Medulla oblongata (tissue), 1 donor: ENCODE measurements around the gene NOS1AP.
A peak's percentile ranks its signal among the peaks of the same experiment; 100 is the strongest.

Source experiments
- DNase-seq: peaks from one replicate; pipeline ENCODE4 v3.0.0-alpha.2; 2015; ENCODE audit errors: extremely low spot score

The NOS1AP gene

DNA sequence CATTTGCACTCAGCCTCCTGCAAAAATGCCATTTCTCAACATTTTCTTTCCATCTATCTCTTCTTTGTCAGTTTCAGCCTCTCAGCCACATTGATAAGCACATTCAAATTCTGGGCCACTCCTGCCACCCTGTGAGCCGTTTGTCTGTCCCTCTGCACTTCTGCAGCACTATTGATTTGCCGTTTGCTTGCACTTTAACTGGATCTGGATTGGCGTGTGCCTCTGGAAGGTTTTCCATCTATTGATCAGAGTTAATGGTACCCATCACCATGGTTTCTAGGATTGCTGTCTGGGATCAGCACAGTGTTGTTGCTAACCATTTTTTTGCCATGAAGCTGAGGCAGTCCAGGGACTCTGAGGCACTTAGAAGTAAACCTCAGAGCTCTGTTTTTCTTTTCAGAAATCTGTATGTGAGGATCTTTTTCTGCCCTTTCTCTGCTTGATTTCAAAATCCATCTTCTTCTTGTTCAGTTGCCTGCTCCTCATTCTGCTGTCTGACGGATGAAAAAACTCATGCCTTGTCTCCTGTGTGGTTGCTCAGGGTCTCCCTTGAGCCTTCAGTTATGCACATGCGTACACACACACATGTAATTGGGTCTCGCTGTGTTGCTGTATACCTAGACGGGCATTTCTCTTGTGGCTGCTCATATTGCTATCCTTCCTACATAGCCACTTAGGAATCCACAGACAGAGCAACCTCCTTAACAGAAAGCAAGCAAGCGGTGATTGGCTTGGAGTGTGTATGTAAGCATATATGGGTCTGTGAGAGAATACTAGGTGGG lies 67.9 kb downstream of the NOS1AP start:
- no peak for DNase-seq

DNA sequence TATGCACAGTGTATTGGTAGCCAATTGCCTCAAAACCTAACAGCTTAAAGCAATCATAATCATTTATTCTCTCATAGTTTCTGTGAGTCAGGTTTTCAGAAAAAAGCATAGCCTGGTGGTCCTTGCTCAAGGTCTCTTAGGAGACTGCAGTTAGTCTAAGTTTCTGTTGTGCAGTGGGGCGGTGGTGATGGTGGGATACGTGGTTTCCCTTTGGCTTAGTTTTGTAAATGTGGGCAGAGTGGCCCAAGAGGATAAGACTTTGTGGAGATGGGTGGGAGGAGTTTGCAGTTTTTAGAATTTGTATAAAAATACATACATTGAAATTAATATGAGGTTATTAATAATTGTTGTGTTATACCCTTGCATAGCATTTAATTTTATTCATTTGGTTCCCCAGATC lies 68.6 kb downstream of the NOS1AP start:
- no peak for DNase-seq

DNA sequence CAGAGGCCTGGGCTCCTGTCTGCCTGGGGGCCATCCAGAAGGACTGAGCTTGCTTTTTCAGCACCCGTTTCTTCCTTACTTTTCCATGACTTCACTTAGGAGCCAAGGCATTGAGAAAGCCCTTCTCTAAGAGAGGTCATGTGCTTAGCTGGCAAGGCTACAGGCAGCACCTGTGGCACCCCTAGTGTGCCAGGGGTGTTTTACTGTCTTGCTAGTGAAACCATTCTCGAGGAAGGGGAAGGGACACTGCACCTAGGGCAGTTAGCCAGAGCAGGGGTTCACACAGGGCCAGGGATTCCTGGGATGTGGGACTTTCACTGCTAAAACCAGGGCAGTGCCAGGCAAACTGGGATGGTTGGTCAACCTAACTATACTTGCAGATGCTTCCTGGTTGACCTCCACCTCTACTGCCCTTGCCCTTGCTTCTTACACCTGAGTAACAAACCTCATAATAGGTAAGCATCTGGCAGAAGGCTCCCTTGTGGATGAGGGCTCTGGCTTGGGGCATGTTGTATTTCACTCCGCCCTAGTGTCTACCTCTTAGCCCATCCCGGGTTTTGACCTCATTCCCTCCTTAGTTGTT lies 69.2 kb downstream of the NOS1AP start:
- DNase-seq: no peak

DNA sequence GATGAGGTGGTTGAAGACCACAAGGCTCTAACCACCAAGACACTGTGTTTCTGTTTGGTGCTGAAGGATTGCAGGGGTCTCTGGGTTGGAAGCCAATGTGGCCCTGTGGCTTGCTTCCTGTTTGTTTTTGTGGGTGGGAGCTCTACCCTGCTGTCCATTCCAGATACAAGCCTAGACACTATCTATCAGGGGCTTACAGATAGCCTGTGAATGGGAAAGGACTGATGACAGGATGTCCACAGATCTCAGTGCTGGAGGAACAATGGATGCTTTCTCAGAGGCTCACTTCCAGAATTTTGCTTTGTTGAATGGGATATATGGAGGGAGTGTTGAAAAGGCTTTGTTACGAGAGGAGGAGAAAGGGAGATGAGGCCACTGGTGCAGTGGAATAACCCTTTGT lies 69.7 kb downstream of the NOS1AP start:
- peak; percentile 77 for DNase-seq

DNA sequence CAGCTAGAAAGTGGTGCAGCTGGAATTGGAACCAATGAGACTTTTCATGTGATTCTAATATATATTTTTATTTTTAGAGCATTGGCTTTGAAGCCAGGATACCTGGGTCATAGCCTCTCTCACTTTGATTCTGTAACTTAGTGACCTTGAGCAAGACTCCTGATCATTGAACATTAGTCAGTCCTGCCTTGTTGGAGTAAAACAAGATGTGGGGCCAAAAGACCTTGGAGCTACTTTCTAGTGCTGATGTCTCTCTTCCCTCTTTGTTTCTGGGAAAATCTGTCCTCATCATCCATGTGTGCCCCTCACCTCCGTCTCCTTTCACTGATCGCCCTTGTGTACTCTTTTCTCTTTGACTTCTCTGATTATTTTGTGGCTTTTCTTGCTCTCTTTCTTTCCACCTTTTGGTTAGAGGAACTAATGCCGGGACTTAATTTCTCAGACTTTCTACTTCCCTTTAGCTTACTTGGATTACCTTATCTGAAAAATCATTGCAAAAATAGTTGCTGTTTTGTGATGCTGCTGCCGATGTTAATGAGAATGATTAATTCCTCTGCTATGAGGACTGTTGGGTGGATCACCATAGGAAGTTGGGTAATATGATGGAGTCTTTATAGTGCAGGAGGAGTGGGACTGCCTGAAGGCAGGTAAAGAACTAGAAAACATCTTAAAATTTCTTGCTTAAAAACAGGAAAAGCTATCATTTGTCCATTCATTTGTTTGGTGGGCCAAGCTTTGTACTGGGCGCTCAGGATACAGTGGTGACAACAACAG lies 72.0 kb downstream of the NOS1AP start:
- no peak for DNase-seq

DNA sequence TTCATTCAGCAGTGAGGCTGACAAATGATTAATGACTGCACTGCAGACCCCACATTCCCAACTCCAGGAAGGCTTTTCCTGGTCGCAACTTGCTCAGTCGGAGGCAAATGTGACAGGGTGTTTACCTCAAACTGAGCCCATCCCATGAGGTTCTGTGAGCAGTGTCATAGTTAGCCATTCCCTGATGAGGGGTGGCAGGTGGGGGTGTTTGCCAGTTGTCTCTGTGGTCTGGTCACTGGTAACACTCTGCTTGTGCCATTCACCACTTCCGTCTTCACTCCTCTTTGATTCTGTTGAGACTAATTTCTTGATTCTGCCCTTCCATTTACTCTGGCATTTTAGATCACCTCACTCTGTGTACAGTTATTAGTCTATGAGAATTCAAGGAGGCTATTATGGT lies 73.5 kb downstream of the NOS1AP start:
- DNase-seq: no peak

DNA sequence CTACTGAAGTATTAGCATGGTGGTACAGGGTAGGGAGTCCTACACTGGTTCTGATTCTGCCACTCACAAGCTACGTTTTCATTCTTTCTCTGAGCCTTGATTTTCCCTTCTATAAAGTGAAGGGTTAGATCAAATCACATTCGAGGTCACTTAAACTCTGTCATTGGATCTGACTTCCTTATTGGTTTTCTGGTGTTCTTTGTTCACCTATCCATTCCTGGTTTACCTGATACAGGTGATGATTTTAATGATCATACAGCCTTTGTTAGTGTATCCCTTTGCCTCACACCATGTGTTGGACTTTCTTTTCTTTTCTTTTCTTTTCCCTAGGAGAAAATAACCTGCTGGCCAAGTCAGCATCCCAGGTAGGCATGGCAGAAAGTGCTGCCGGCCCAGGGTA lies 74.8 kb downstream of the NOS1AP start:
- DNase-seq: no peak

DNA sequence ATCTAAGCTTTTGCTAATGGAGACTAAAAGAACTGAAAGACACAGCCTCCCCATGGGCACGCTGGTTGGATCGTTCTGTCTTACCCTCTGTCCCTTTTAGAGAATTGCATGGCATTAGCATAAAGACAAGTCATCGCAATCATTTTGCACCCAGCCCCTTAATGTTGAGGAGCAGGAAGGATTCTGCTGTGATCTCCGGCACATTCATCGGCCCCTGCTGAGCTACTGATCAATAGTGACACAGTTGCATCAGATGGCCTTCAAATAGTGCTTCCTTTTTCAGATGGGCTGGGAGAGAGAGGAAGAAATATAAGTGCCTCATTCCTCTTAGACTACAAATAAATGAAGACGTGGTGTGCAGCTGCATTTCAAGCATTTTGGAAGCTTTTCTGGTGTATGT lies 75.4 kb downstream of the NOS1AP start:
- DNase-seq: peak; percentile 16

DNA sequence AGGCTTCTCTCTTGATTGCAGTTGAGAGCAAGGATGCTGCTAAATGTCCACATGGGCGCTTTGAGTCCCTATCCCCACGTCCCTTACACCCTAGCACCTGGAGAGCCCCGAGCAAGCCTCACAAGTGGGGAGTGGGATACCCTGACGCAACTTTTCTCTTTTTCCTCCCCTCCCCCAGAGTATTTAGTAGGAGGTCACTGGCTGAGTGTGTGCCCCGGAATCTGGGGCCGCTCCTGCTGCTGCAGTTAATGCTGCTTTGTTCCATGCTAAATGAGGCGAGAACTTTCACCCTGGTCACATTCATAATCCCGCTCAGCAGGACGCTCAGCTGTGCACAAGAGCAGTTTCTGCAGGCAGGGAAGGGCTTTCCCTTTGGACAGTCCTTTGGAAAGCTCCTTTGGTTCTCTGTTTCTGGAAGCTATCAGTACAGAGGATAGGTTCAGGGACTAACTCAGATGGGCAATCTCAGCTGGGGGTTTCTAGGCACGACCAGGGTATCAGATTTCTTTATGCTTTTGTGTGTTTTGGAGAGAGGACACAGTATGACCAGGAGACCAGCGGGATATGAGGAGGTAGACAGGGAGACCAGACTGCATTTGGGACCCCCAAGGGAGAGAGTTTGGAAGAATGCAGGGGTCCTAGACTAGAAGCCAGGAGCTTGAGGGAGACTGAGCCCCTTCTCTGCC lies 75.9 kb downstream of the NOS1AP start:
- DNase-seq: peak; percentile 73

DNA sequence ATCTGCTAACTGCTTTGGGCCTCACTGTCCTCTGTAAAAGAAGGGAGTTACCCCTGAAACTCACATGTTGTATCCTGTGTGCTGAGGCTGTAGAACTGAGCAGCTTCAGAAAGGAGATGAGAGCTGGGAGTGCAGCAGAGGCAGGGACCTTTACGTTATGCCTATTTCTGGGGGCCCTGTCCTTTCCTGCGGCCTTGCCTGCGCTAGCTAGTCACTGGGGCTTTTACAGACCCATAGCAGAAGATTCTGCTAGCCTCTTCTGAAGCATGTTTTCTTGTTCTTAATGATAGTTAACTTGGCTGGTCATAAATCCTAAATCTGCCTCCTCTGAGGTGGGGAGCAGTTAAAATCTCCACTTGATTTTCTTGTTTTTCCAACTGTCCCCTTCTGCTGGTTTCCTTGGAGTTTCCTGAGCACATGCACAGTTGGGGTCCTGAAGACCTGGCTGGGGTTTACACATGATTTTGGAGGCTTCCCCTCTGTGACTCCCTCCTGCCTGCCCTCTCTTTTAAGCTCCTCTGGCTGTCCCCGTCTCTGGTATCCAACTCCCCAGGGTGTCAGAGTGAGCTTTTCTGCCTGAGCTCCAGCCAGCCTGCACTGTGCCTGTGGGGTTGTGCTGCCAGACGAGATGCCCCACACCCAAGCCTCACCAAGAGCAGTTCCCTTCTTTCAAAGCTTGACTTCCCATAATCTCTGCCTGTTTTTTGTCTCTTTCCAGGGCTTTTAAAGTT lies 76.6 kb downstream of the NOS1AP start:
- DNase-seq: peak; percentile 25

DNA sequence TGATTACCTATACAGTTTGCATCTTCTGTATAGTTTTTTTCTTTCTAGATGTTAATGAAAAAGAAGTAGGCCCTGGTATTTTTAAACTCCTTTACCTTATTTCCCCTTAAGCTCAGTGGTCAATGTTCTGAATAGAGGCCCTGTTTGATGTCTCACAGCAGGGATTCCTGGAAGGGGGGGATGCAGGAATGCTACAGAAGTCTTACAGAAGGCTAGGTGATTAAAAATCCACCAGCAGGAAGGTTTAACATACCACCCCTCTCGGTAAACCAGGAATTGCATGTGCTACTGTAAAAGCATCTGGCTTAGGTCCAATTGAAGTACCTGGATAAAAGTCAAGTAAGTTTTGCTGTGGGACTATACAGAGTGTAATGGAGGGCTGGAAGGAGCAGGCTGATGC lies 78.3 kb downstream of the NOS1AP start:
- no peak for DNase-seq

DNA sequence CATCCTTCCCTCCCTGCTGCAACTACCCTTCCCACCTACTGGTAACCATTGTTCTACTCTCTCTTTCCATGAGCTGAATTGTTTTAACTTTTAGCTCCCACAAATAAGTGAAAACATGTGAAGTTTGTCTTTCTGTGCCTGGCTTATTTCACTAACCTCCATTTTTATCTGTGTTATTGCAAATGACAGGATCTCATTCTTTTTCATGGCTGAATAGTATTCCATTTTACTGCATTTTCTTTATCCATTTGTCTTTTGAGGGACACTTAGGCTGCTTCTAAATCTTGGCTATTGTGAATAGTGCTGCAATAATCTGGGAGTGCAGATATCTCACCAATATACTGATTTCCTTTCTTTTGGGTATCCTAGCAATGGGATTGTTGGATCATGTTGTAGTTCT lies 80.6 kb downstream of the NOS1AP start:
- DNase-seq: no peak

DNA sequence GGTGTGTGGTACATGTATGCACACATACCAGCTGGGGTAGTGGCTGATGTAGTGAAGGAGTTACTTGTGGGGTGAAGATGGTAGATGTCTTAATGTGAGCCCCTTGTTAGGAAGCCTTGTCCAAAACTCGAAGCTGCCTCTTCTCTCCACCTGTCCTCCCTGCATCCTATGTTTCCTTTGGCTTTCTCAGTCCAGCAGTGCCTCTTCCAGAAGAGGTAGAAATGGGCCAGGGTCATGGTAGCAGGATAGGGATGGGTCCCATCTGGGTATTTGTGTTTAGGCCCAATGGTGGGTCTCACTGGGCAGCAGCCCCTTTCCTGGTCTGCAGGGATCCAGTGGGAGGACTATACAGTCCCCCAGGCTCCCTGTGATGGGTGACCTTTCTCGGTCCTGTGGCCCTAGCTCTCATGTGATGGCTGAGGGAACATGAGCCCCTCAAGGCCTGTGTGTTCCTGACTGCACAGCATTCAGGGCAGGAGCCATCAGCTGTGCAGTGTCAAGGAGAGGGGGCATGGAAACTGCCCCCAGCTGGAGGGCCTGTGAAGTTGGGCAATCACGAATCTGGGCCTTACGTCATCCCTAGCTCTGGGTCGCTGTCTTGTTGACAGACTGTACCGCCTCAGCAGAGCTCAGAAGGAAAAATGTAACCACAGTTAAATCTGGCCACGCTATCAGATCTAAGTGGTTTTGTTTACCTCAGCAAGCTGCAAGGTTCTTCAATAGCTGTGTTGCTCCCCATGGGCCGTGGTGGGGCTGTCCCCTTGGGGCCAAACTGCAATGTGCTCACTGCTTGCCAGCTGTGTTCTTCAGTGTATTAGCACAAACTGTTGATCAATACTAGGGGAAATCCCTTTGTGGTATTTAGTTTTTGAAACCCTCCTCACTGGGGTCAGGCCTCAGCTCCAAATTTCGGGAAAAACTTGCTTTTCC lies 82.7 kb downstream of the NOS1AP start:
- DNase-seq: no peak

DNA sequence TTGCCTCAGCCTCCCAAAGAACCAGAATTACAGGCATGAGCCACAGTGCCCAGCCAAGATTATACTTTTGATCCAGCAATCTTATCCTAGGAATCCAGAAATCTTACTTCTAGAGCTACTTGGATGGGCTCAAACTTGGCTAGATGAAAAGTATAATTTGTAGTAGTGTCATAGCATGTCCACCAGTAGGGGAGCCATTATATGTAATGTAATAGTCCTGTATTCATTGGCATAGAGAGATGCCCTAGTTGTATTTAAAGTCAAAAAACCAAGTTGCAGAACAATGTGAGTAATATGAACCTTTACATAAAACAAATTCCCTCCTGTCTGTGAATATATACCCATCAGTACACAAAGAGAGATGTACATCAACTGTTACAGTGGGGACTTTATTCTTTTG lies 83.9 kb downstream of the NOS1AP start:
- no peak for DNase-seq

DNA sequence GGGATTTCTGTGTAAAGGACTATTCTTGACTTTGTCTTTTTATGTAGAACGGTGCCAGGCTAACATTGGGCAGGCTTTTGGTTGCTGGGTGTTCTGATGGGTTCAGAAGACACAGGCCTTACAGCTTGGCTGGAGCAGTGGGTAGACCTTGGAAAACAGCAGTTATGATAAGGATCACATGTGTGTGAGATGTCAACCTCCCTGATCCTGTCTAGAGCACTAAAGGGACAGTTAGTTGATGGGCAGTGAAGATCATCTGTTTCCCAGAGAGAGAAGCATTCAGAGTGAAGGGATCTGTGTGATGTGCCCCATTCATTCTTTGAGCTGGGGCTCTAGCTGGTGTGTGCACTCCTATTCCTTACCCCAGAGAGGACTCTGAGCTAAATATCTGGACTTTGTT lies 88.0 kb downstream of the NOS1AP start:
- peak; percentile 61 for DNase-seq

DNA sequence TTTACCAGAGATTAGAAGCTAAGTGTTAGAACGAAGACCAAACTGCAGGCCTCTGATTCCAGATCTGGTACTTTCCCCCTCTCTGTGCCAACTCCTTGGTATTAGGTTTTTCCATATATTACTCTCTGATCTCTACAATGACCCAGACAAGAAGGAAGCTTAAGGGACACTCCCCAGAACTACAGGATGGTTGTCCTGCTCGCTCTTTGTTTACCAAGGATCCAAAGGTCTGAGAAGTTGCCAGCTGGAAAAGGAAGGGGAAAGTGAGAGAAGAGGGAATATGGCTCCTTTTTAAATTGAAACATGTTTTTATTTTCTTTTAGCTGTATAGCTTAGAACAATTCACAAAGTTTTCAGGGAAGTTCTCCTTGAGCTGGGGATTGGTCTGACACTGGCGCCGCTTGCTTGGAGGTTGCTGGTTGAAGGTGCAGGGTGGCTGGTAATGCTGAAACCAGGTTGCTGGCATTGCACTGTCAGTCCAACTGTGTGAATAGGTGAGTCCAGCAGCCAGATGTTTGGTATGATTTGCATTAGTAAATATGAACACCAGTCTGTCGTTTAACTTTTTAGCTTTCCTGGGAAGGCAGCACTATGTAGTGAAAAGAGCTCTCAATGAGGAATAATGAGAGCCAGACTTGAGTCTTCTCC lies 89.3 kb downstream of the NOS1AP start:
- no peak for DNase-seq

DNA sequence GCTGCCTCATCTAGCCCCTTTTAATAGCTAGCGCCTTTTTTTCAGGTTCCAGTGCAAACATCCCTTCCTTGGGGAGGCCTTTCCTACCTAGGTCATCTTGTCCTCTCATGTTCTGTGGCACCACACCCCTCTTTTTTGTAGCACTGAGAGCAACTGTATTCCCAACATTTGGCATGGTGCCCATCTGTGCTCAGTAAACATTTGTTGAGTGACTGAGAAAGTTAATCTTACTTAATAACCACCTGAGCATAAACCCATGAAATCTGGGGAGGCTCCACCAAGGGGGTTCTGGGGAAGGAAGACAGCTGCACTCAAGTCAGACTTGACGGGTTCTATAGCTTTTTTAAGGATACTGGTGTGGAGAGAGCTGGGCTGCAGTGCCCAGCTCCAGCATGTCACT lies 90.0 kb downstream of the NOS1AP start:
- DNase-seq: no peak

DNA sequence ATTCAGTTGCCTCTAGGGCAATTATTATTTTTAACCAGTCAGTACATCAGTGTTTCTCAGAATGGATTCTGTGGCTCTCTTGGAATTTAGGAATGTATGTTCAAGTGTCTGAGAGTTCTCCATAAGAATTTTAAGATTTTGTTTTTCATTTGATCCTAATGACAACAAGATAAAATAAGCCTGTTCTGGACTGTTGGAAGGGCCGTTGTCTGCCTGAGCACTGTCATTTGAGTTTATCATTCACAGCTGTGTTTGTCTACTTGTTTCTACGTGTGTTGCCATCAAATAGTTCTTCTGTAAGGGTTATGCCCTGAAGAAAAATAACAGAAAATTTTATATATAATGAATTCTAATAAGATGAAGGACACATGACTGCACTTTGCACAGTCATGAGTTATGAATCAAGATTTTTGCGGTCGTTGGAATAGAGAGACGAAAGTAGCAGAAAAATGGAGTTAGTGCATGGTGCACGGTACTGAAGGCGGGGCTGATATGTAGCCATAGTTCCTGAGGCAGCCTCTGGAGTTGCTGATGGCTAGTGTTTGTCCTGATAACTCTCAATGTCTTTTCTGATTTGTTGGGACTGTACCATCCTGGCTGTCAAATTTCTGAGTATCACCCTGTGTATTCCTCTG lies 92.5 kb downstream of the NOS1AP start:
- DNase-seq: no peak

DNA sequence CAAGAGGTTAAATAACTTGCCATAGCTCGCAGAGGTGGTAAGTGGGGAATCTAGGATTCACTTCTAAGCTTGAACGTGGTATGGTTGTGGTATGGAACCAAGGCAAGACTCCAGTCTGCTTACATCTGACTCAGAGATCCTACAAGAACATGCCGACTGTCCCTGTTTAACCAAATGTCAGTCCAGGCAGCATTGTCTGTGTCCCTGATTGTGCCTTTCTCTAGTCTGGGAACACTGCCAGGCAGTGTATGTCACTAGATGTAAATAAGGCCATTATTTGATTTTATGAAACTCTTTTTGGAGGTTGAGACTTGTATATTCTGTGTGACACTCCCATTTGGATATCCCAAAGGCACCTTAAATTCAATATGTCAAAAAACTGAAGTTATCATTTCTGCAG lies 96.0 kb downstream of the NOS1AP start:
- DNase-seq: peak; percentile 64
